Activated B cell treated with CpG ODN at 0.5 μM for 24 hours (primary cell): ENCODE measurements around the gene MGAT1. TPM values are rescaled to one million over a fixed set of nuclear protein-coding genes. Genes with fewer than 3 reads are reported as not detected.

ENCODE experiments used
- ATAC-seq: fragments of 200-7000 bp; cut with Tn5 transposase; one replicate; pipeline ENCODE4 v1.10.0; 2021; ENCODE audit warnings: low read depth, mild to moderate bottlenecking, moderate library complexity
- CTCF ChIA-PET: fragments of 350-600 bp; sonication (Branson Sonifier 250); formaldehyde crosslinking; loops from one replicate; lab custom pipeline; 2021; ENCODE audit warnings: antibody characterized with exemption; lab: Charles Lee
- POLR2A ChIA-PET: fragments of 350-600 bp; sonication (Branson Sonifier 250); formaldehyde crosslinking; loops from one replicate; lab custom pipeline; 2021; ENCODE audit warnings: antibody characterized with exemption; lab: Charles Lee
- DNase-seq: peaks from one replicate; pipeline ENCODE4 v3.0.0; 2022
- H3K27ac Mint-ChIP-seq: one replicate; pipeline ENCODE4 v1.8.0; 2020; ENCODE audit warnings: mixed read lengths
- H3K27me3 Mint-ChIP-seq: one replicate; pipeline ENCODE4 v1.8.0; 2021; ENCODE audit warnings: mixed read lengths
- H3K36me3 Mint-ChIP-seq: one replicate; pipeline ENCODE4 v1.8.0; 2021; ENCODE audit warnings: low read depth, mixed read lengths
- H3K4me1 Mint-ChIP-seq: one replicate; pipeline ENCODE4 v1.8.0; 2021; ENCODE audit warnings: mixed read lengths
- H3K4me3 Mint-ChIP-seq: one replicate; pipeline ENCODE4 v1.8.0; 2020; ENCODE audit warnings: mild to moderate bottlenecking, mixed read lengths
- H3K9me3 Mint-ChIP-seq: one replicate; pipeline ENCODE4 v1.8.0; 2020; ENCODE audit warnings: mixed read lengths
- intact Hi-C: fragments of 100-400 bp; cut with micrococcal nuclease; formaldehyde crosslinking; loops from one replicate; pipeline ENCODE4 v1.15.1; 2024
- total RNA-seq: library from RNA; stranded (reverse); gene quantifications from 2 replicates; pipeline ENCODE4 v1.2.3, GENCODE V29; 2022
- TF ChIP-seq, protein P1 (sequence below): fragments of 200-600 bp; IDR thresholded peaks from one replicate; pipeline ENCODE4 v1.8.0; 2022; ENCODE audit warnings: antibody characterized with exemption, mild to moderate bottlenecking

Gene MGAT1
- total RNA-seq, 1 donor from 2014 or later: 74.5 TPM

DNA sequence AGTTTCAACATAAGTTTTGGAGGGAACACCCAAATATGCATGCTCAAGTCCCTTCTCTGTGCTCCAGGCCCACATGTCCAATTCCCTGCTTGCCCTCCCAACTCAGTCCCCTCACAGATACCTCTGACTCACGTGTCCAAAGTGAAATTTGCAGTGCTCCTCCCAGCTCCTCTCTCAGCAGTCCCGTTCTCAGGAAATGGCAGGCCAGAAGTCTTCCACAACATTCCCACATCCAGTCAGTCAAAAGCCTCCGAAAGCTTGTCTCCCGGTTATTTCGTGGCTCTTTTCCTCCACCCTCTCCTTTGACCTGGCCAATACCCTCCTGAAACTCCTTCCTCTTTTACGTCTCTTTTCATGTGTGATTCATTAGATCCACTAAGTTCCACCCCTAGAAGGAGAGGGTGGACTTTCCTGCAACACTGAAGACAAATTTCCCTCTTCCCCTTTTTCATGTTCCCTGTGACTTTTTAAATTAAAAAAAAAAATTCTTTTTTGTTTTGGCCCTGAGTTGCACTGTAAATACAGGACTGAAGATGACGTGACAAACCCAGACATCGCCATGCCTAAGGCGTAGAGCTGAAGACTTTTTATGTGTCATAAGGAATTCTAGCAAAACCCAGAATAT is 12.8 kb upstream of the MGAT1 start:
- ChIA-PET CTCF (interaction anchor here (1.4 kb wide), 1 partner anchor 51 kb away, joined by 3 read pairs; no protein-coding TSS in a partner anchor), POLR2A (interaction anchor here (1.8 to 3.9 kb wide), 2 partner anchors 11 to 16 kb away, joined by 4 to 52 read pairs; no protein-coding TSS in a partner anchor)

DNA sequence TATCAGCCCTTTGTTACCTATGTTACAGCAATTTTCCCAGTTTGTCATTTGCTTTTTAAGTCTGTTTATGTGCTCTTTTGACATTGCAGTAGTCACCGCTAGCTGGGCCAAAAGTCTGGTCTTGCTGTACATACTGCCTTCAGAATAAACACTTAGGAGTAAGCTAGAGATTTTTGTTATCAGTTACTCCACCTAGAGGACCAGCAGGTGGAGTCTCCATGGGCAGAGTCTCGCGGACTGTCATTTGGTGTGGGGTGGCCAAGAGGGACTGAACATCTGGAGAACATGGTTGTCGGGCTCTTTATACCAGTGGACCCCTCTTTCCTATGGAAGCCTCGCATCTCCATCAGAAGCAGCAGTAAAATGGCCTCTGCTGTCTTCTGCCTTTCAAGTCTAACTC is 10.8 kb upstream of the MGAT1 start:
- no peaks in the 10 kb centered on the region for H3K27me3 Mint-ChIP-seq
- H3K27ac Mint-ChIP-seq: no peak overlapping the region
- ATAC-seq (no peak), DNase-seq (no peak)
- no peaks in the 10 kb centered on the region for H3K9me3 Mint-ChIP-seq
- CTCF ChIA-PET: interaction anchor here (0.9 to 1.3 kb wide), 4 partner anchors 8 to 29 kb away, joined by 3 to 4 read pairs (median 3); no protein-coding TSS in a partner anchor
- no peak overlapping the region for H3K4me3 Mint-ChIP-seq
- H3K36me3 Mint-ChIP-seq: peaks cover 6% of the 10 kb centered on the region
- intact Hi-C loops: no loop called here
- TF ChIP-seq, protein P1, sequence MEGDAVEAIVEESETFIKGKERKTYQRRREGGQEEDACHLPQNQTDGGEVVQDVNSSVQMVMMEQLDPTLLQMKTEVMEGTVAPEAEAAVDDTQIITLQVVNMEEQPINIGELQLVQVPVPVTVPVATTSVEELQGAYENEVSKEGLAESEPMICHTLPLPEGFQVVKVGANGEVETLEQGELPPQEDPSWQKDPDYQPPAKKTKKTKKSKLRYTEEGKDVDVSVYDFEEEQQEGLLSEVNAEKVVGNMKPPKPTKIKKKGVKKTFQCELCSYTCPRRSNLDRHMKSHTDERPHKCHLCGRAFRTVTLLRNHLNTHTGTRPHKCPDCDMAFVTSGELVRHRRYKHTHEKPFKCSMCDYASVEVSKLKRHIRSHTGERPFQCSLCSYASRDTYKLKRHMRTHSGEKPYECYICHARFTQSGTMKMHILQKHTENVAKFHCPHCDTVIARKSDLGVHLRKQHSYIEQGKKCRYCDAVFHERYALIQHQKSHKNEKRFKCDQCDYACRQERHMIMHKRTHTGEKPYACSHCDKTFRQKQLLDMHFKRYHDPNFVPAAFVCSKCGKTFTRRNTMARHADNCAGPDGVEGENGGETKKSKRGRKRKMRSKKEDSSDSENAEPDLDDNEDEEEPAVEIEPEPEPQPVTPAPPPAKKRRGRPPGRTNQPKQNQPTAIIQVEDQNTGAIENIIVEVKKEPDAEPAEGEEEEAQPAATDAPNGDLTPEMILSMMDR: no peak
- POLR2A ChIA-PET: interaction anchor here (0.6 to 9.5 kb wide), 3 partner anchors 8 to 409 kb away, joined by 3 to 240 read pairs (median 3); no protein-coding TSS in a partner anchor
- peaks cover 72% of the 10 kb centered on the region for H3K4me1 Mint-ChIP-seq

More for the DNA sequence above, 12.8 kb upstream of the MGAT1 start:
- ATAC-seq (no peak), DNase-seq (no peak)
- Mint-ChIP-seq H3K9me3 (no peaks in the 10 kb centered on the region), H3K36me3 (no peaks in the 10 kb centered on the region), H3K4me3 (peak overlapping the region; percentile 30), H3K4me1 (peaks cover 67% of the 10 kb centered on the region), H3K27me3 (no peaks in the 10 kb centered on the region), H3K27ac (no peak overlapping the region)
- TF ChIP-seq, protein P1: no peak
- intact Hi-C loops: no loop called here

DNA sequence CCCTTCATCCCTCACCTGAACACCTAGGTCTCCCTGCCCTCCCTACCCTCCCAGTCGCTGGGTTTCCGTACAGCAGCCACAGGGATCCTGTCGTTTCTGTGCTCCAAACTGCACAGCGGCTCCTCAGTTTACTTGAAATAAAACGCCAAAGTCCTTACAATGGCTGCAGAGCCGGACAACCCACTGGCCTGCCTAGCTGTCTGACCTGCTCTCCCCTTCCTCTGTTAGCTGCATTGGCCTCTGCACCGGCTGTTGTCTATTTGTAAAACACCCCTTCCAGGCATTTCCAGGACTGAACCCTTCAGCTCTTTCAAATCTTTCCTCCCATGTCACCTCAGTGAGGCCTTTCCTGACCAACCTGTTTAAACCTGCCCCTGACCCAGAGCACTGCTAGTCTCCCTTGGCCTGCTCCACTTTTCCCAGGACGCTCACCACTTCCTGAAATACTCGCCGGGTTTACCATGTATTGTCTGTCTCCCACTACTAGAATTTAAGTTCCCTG is 9.1 kb upstream of the MGAT1 start:
- intact Hi-C loops: no loop called here
- ChIA-PET CTCF (interaction anchor here (1.0 kb wide), 1 partner anchor 27 kb away, joined by 3 read pairs; no protein-coding TSS in a partner anchor), POLR2A (interaction anchor here (3.3 to 9.5 kb wide), 2 partner anchors 20 to 49 kb away, joined by 54 to 240 read pairs; partner anchors contain the start of gene ZFP62)
- H3K4me3 Mint-ChIP-seq: peak overlapping the region; percentile 98
- DNase-seq: no peak
- peaks cover 13% of the 10 kb centered on the region for H3K36me3 Mint-ChIP-seq
- TF ChIP-seq, protein P1: no peak
- no peaks in the 10 kb centered on the region for H3K9me3 Mint-ChIP-seq
- ATAC-seq: no peak
- H3K27ac Mint-ChIP-seq: peak overlapping the region; percentile 94
- H3K4me1 Mint-ChIP-seq: peaks cover 73% of the 10 kb centered on the region
- no peaks in the 10 kb centered on the region for H3K27me3 Mint-ChIP-seq

DNA sequence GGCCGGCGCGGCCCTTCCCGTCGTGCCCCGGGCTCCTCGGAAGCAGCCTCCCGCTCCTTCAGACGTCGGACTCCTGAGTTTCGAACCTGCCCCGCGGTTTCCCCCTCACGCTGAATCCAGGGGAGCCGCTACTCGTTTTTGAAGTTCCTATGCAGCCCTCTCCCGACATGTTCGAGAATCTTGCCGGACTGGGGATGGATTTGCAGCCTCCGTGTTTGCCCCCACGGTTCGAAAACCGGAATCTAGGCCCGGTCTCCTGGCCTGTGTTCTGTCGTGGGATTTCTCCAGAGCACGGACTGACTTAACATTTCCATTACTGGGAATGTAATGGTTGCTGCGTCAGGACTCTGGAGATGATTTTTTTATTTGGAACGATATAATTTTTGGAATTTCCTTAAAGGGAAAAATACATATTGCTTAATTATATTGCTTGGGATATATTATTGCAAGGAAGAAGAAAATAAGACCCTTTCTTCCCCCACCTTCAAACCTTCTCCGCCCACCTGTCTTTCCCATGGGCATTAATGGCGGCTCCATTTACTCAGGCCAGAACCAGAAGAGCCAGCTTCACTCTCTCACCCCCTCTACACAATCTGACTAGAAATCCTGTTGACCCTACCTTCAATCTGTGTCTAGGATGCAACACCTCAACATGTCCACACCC is 8.5 kb upstream of the MGAT1 start:
- POLR2A ChIA-PET: interaction anchor here (0.6 to 9.5 kb wide), 33 partner anchors 9 to 1188 kb away, joined by 3 to 240 read pairs (median 5); partner anchors contain the start of genes HNRNPH1, MGAT1, RACK1 and ZFP62
- H3K27ac Mint-ChIP-seq: peak overlapping the region; percentile 94
- intact Hi-C loops: loop anchor here (1.0 kb wide), 5 partner anchors 9 to 450 kb away; partner anchors contain the start of genes MGAT1, TRIM52 and ZFP62
- no peaks in the 10 kb centered on the region for H3K9me3 Mint-ChIP-seq
- peaks cover 75% of the 10 kb centered on the region for H3K4me1 Mint-ChIP-seq
- H3K4me3 Mint-ChIP-seq: peak overlapping the region; percentile 98
- no peaks in the 10 kb centered on the region for H3K27me3 Mint-ChIP-seq
- no peak for ATAC-seq
- TF ChIP-seq, protein P1: no peak
- CTCF ChIA-PET: interaction anchor here (1.0 to 1.2 kb wide), 2 partner anchors 20 to 49 kb away, joined by 3 to 6 read pairs; no protein-coding TSS in a partner anchor
- DNase-seq: no peak
- peaks cover 13% of the 10 kb centered on the region for H3K36me3 Mint-ChIP-seq
